ENCODE results near the gene TGFA.

TGFA gene

DNA sequence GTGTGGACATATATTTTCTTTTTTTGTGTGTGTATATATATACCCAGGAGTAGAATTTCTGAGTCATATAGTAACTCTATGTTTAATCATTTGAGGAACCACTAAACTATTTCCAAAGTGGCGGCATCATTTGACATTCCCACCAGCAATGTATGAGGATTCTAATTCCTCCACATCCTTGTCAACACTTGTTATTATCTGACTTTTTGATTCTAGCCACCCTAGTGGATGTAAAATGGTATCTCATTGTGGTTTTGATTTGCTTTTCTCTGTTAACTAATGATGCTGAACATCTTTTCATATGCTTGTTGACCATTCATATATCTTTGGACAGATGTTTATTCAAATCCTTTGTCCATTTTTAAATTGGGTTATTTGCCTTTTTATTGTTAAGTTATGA, 120.3 kb downstream of the TGFA start:
- no peak for DNase-seq
- H3K9me3 Mint-ChIP-seq = no peaks in the 10 kb centered on the region
- H3K4me1 Mint-ChIP-seq (ENCODE audit: low read depth) = no peaks in the 10 kb centered on the region
- H3K4me3 Mint-ChIP-seq = no peak overlapping the region
- H3K36me3 Mint-ChIP-seq (ENCODE audit: low read depth) = no peaks in the 10 kb centered on the region
- no peak overlapping the region for H3K27ac Mint-ChIP-seq
- H3K27me3 Mint-ChIP-seq = no peaks in the 10 kb centered on the region

DNA sequence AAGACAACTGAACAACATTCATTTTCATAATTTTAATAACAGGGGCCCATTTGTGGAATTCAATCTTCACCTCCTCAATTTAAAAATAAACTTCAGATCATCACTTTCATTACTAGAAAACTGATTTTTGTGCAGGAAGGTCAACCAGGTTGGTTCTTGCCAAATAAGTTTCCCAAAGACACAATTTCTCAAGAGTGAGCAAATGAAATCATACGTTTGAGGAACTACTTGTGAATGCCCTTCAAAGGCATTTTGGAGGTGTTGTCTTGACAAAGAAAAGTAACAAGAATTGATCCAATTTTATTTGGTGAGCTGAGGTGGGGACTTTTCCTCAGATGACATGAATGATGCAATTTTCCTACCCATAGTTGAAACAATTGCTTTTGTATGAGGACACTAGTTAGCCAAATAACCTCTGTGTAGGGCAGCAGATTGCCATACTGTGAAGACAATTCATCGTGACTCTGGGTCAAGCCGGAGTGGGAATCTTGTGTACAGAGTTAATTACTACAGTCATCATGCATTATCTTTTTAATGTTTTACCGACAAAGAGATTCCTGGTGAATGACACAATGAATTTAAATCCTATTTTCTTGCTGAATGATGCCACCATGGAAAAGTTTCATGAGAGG, 121.8 kb downstream of the TGFA start:
- no peak for DNase-seq
- no peak overlapping the region for H3K4me3 Mint-ChIP-seq
- H3K4me1 Mint-ChIP-seq (ENCODE audit: low read depth) = no peaks in the 10 kb centered on the region
- H3K27ac Mint-ChIP-seq = no peak overlapping the region
- H3K9me3 Mint-ChIP-seq = no peaks in the 10 kb centered on the region
- H3K36me3 Mint-ChIP-seq (ENCODE audit: low read depth) = no peaks in the 10 kb centered on the region
- H3K27me3 Mint-ChIP-seq = no peaks in the 10 kb centered on the region

DNA sequence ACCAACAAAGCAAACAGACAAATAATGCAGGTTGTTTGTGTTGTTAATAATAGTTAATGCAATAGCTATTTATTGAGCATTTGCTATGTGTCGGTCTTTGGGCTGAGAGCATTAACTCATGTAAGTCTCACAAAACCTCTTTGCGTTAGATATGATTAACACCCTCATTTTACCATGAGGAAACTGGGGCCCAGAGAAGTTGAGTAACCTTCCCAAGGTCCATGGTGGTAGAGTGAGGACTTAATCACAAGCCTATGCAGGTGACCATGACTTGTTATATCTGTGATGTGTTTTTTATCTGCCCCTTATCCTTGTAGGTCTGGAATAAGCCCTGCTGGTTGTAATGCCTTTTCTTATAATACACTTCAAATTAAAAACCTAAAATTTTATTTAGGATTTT, 127.3 kb downstream of the TGFA start:
- Mint-ChIP-seq H3K27ac (no peak overlapping the region), H3K4me3 (no peak overlapping the region), H3K27me3 (no peaks in the 10 kb centered on the region), H3K9me3 (no peaks in the 10 kb centered on the region), H3K4me1 (ENCODE audit: low read depth) (no peaks in the 10 kb centered on the region), H3K36me3 (ENCODE audit: low read depth) (no peaks in the 10 kb centered on the region)
- no peak for DNase-seq

DNA sequence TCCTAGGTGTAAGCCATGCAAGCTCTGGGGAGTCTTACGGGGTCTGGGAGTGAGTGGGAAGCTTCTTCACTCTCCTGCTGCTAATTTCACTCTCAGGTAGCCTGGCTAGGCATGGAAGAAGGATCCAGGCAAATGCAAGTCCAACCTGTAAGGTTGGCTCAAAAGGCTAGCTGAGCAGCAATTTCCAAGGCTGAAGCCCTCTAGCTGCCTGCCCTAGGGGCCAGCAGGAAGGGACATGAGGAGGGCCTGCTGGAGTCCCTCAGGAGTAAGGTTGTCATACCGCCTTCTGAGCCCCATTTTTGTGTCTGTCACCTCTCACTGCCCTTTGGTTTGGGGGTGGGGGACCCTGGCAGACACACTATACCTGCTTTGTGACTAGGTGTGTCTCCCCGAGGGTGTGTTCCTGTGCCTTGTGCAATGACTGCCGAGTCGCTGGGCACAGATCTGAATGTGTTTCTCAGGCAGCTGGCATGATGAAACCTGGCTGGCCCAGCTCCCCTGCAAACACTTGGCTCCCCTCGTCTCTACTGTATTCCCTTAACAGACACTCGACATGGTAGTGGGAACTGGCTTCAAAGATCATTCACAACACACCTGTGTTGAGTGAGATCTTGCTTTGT, 127.8 kb downstream of the TGFA start:
- H3K4me1 Mint-ChIP-seq (ENCODE audit: low read depth) = no peaks in the 10 kb centered on the region
- H3K27me3 Mint-ChIP-seq = no peaks in the 10 kb centered on the region
- DNase-seq = no peak
- H3K36me3 Mint-ChIP-seq (ENCODE audit: low read depth) = no peaks in the 10 kb centered on the region
- no peak overlapping the region for H3K27ac Mint-ChIP-seq
- H3K4me3 Mint-ChIP-seq = no peak overlapping the region
- H3K9me3 Mint-ChIP-seq = no peaks in the 10 kb centered on the region

DNA sequence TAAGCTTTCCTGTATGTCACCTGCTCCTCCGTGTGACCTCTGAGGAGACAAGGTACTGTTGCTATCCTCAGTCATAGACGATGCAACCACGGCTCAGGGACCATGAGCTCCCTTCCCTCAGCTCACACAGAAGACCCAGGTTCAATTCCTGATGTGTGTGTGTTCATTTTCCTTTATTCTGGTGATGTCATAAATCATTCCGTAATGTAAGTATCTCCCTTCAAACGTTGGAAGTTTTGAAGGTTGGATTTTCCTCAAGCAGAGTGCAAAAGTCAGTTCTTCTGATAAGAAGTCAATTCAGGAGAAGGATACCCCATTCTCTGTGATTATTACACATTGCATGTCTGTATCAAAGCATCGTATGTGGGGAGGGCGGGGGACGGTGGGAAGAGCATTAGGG, 132.9 kb downstream of the TGFA start:
- no peaks in the 10 kb centered on the region for H3K36me3 Mint-ChIP-seq (ENCODE audit: low read depth)
- no peaks in the 10 kb centered on the region for H3K27me3 Mint-ChIP-seq
- H3K4me3 Mint-ChIP-seq = no peak overlapping the region
- H3K4me1 Mint-ChIP-seq (ENCODE audit: low read depth) = no peaks in the 10 kb centered on the region
- no peaks in the 10 kb centered on the region for H3K9me3 Mint-ChIP-seq
- no peak overlapping the region for H3K27ac Mint-ChIP-seq
- no peak for DNase-seq

DNA sequence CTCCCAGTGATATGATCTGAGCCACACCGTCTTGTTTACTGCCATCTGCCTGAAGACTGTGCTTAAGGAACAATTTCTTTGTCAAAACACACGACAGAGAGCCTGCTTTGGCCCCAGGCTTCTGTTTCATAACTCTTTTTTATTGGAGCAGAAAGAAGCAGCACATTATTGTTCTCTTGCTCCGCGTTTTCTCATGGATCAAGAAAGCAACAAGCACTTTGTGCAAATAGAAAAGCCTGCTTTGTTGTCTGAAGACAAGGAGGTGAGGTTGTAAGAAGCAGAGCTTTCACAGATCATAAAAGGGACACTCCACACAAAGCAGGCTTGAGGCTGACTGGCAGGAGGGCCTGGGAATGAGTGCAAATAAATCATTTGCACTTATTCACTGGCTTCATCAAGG, 133.5 kb downstream of the TGFA start:
- H3K4me3 Mint-ChIP-seq = no peak overlapping the region
- H3K27me3 Mint-ChIP-seq = no peaks in the 10 kb centered on the region
- no peak overlapping the region for H3K27ac Mint-ChIP-seq
- DNase-seq = no peak
- no peaks in the 10 kb centered on the region for H3K9me3 Mint-ChIP-seq
- H3K36me3 Mint-ChIP-seq (ENCODE audit: low read depth) = no peaks in the 10 kb centered on the region
- no peaks in the 10 kb centered on the region for H3K4me1 Mint-ChIP-seq (ENCODE audit: low read depth)

DNA sequence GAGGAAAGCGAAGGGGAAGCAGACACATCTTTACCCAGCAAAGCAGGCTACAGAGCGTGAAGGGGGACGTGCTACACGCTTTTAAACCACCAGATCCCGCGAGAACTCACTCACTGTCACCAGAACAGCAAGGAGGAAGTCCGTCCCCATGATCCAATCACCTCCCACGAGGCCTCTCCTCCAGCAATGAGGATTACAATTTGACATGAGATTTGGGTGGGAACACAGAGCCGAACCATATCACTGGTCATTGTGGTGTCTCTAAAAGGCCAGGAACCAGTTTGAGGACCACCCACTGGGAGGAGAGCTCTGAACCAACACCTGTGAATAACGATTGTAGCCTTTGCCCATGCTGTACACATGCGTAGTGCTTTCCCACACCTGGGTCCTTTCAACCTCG, 135.1 kb downstream of the TGFA start:
- no peaks in the 10 kb centered on the region for H3K27me3 Mint-ChIP-seq
- no peaks in the 10 kb centered on the region for H3K4me1 Mint-ChIP-seq (ENCODE audit: low read depth)
- H3K27ac Mint-ChIP-seq = no peak overlapping the region
- no peaks in the 10 kb centered on the region for H3K36me3 Mint-ChIP-seq (ENCODE audit: low read depth)
- DNase-seq = no peak
- H3K9me3 Mint-ChIP-seq = no peaks in the 10 kb centered on the region
- no peak overlapping the region for H3K4me3 Mint-ChIP-seq

DNA sequence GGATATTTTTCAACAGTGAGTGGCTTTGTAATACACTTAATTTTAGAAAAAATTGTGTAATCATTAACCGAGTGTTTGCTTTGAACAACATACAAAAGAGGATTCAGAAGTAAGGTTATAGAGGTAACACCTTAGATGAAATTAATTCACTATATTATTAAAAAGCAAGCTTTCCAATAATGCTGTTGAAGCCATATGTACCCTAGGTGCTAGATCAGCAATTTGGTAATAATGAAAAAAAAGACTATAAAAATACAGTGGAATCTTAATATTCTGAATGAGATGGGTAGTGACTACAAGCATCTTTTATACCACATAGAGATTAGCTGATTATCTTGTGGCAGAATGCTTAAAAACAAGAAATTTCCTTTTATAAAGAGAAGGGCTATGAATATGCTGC, 136.6 kb downstream of the TGFA start:
- no peak for DNase-seq
- Mint-ChIP-seq H3K27me3 (no peaks in the 10 kb centered on the region), H3K4me3 (no peak overlapping the region), H3K36me3 (ENCODE audit: low read depth) (no peaks in the 10 kb centered on the region), H3K9me3 (no peaks in the 10 kb centered on the region), H3K27ac (no peak overlapping the region), H3K4me1 (ENCODE audit: low read depth) (no peaks in the 10 kb centered on the region)

DNA sequence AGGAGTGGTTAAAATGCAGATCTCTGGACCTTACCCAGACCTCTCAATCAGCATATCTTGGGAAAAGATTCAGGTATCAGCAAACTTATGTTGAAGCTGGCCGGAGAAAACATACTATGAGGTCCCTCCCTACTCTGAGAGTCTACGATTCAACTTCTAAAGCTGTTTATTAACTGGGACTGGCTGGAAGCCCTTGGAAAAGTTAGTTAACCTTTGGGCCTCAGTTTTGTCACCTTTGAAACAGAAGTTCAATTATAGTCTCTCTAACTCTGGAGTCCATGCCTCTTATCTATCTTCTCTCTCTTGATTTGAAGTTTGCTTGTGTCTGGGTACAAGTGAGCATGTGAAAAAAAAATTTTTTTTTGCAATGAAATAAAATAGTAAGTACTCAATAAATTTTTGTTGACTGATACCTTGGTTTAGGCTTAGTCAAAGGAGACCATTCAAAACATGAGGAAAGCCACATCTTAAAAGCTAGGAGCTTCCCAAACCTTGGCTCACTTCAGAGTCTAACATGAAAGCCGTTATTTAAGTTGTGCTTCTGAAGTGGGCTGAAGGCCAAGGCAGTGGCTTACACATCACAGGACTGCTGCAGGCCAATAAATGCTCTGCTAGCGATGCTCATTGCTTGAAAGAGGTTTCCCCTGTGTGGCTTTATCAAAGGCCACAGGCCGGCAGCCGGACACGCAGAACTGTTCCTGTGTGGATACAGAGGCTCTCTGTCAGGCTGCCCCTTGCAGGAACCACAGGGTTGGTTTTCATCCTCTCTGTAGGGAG, 141.1 kb downstream of the TGFA start:
- DNase-seq = no peak

DNA sequence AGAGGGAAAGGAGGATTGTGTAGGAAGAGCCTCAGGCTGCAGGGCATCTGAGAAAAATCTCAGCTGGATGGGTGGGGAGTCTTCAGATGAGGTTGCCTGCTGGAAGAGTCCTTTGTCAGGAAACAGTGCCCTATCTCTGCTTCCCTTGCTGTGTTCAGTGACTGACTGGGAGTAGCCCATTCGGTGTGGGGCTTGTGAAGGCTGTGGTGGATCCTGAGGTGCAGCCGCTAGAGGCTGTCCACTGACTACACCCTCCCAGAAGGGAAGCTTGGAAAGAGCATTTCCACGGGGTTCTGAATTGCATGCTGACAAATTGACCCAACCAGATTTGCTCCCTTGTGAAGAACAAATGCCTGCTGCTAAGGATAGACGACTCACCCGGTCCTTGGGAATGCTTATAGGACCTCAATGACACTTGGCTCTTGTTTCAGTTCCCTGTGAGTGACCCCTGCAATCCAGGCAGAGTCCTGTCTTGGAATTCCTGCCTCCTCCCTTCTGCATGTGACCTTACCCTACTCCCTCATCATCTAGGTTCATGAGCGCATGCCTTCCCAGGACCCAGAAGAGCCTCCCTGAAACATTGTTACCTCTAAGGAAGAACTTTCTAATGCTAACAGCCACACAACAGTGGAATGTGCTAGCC, 142.0 kb downstream of the TGFA start:
- no peaks in the 10 kb centered on the region for H3K27me3 Mint-ChIP-seq
- H3K27ac Mint-ChIP-seq = no peak overlapping the region
- H3K4me3 Mint-ChIP-seq = no peak overlapping the region
- H3K36me3 Mint-ChIP-seq (ENCODE audit: low read depth) = no peaks in the 10 kb centered on the region
- DNase-seq = no peak
- no peaks in the 10 kb centered on the region for H3K9me3 Mint-ChIP-seq
- no peaks in the 10 kb centered on the region for H3K4me1 Mint-ChIP-seq (ENCODE audit: low read depth)

More for the DNA sequence above, 141.1 kb downstream of the TGFA start:
- H3K27me3 Mint-ChIP-seq = no peaks in the 10 kb centered on the region
- H3K4me1 Mint-ChIP-seq (ENCODE audit: low read depth) = no peaks in the 10 kb centered on the region
- no peaks in the 10 kb centered on the region for H3K36me3 Mint-ChIP-seq (ENCODE audit: low read depth)
- H3K4me3 Mint-ChIP-seq = no peak overlapping the region
- no peak overlapping the region for H3K27ac Mint-ChIP-seq
- H3K9me3 Mint-ChIP-seq = no peaks in the 10 kb centered on the region

DNA sequence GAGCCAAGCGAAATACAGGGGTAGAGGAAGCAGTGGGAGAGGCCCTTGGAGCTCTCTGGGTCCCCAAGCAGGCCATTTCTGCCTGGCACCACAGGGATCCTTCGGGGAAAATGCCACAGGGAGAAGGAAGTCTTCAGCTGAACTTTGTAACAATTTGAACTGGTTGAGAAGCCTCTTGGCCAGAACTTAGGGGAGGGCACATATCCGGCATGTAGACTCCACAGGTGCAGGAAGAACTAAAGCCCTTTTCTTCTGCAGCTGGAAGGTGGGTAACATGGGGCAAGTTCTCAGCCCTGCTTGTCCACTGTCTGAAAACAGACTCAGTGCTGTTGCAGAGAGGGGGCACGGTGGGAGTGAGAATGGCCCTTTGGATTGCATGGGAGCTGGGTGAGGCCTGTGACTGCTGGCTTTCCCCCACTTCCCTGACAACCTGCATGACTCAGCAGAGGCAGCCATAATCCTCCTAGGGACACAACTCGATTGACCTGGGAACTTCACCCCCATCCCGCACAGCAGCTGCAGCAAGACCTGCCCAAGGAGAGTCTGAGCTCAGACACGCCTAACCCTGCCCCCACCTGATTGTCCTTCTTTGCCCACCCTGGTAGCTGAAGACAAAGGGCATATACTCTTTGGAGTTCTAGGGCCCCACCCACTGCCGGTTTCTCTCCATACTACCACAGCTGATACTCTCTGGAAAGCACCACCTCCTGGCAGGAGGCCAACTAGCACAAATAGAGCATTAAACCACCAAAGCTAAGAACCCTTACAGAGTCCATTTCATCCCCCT, 150.2 kb downstream of the TGFA start:
- DNase-seq = no peak
- Mint-ChIP-seq H3K4me3 (no peak overlapping the region), H3K36me3 (ENCODE audit: low read depth) (no peaks in the 10 kb centered on the region), H3K9me3 (no peaks in the 10 kb centered on the region), H3K4me1 (ENCODE audit: low read depth) (no peaks in the 10 kb centered on the region), H3K27ac (no peak overlapping the region), H3K27me3 (peaks cover 6% of the 10 kb centered on the region)

DNA sequence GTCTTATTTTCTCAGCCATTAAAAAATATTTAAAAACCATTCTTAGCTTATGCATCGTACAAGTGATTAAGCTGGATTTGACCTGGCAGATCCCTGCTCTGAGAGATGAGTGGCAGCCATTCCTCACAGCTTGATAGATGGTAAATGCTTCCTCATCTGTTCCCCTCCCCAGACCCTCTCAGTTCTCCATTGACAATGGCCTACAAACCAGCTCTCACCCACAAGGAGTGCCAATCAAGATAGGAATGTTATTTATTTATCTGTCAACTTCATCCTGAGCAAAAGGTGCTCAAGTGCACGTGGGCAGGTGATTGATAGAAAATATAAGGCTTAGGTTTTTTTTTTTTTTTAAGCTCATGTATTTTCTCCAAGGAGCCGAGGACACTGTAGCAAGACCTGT, 153.1 kb downstream of the TGFA start:
- peaks cover 16% of the 10 kb centered on the region for H3K27me3 Mint-ChIP-seq
- H3K27ac Mint-ChIP-seq = no peak overlapping the region
- no peaks in the 10 kb centered on the region for H3K36me3 Mint-ChIP-seq (ENCODE audit: low read depth)
- H3K4me3 Mint-ChIP-seq = no peak overlapping the region
- H3K9me3 Mint-ChIP-seq = no peaks in the 10 kb centered on the region
- DNase-seq = no peak
- H3K4me1 Mint-ChIP-seq (ENCODE audit: low read depth) = no peaks in the 10 kb centered on the region

DNA sequence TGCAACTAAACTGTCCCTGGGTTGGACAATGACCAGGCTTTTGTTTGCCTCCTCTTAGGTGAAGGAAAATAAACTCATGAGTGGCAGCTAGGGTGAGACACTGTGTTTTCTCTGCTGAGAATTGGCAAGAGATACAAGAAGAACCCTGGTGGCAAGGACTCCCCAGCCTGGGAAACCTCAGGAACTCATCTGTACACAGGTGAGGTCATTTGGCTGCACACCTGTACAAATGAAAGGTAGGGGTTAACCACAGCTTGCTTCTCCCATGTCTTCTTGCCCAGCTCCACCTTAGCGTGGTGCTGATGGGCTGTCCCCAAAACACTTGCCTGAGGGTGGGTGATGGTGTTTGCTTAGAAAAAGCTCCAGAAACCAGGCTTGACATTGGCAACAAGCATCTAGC, 154.6 kb downstream of the TGFA start:
- H3K4me1 Mint-ChIP-seq (ENCODE audit: low read depth) = no peaks in the 10 kb centered on the region
- H3K27me3 Mint-ChIP-seq = peaks cover 16% of the 10 kb centered on the region
- H3K36me3 Mint-ChIP-seq (ENCODE audit: low read depth) = no peaks in the 10 kb centered on the region
- H3K9me3 Mint-ChIP-seq = no peaks in the 10 kb centered on the region
- H3K4me3 Mint-ChIP-seq = no peak overlapping the region
- H3K27ac Mint-ChIP-seq = no peak overlapping the region
- DNase-seq = no peak

Measured in activated T-cell treated with anti-CD3 and anti-CD28 coated beads, Interleukin-2, amount 50 U/mL, for 24 hours (primary cell).